Activated CD8-positive, alpha-beta memory T cell treated with anti-CD3 and anti-CD28 coated beads, Interleukin-2, amount 50 U/mL, for 48 hours (primary cell): Measurements from ENCODE around the gene SPN.
"Not testable (repeated sequence)": the region's sequence is repeated elsewhere in the genome, so short reads cannot be mapped to it uniquely, and the experiment has no call there.

Experiments
- DNase-seq: peaks from one replicate; pipeline ENCODE4 v3.0.0-alpha.2; 2020

Gene SPN, protein sequence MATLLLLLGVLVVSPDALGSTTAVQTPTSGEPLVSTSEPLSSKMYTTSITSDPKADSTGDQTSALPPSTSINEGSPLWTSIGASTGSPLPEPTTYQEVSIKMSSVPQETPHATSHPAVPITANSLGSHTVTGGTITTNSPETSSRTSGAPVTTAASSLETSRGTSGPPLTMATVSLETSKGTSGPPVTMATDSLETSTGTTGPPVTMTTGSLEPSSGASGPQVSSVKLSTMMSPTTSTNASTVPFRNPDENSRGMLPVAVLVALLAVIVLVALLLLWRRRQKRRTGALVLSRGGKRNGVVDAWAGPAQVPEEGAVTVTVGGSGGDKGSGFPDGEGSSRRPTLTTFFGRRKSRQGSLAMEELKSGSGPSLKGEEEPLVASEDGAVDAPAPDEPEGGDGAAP

GRCh38 chr16:29663016-29663806, at the start of gene SPN:
Gene SPN (plus strand): TSS chr16:29663247. CDS start chr16:29663729, 482 bp downstream.
- peak; percentile 73 for DNase-seq

GRCh38 chr16:29613307-29614057, 49.6 kb upstream of the SPN start:
- DNase-seq: peak; percentile 98

- DNase-seq: not testable (repeated sequence)
Observed at GRCh38 chr16:29614691-29615314, 48.2 kb upstream of the SPN start.

DNA sequence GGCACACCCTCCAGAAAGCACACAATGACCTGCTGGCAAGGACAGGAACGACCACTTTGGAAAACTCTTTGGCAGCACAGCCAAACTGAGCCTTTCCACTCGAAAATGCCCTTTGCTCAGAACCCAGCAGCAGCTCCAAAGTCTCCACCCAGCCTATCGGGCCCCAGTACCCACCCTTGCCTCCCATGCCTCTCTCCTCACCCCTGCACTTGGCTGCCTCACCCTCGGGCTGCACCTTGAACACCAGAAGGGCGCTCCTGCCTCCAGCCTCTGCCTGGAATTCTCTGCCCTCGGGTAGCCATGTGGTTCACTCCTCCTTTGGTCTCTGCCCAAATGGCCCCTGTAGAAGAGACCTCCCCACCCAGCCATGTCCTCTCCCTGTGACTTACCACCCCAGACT, 46.9 kb upstream of the SPN start:
- DNase-seq: not testable (repeated sequence)

- not testable (repeated sequence) for DNase-seq
Observed at GRCh38 chr16:29620591-29620990, 42.5 kb upstream of the SPN start.

DNA sequence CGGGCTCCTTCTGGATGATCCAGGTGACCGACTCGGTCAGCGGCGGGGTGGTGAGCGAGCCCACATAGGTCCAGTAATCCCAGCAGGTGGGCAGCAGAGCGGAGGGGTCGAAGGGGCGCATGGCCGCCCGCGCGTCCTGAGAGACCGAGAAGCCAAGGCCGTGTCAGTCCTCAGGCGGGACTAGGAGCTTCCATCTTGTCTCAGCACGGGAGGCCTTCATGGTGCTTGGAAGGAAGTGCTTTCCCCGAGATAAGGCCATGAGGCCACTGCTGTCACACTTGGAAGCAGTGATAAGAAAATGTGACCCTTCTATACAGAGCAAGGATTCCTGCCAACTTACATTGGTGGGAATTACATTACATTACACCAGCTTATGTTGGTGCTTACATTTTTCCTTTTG, 40.3 kb upstream of the SPN start:
- not testable (repeated sequence) for DNase-seq

- not testable (repeated sequence) for DNase-seq
Observed at GRCh38 chr16:29623253-29623652, 39.8 kb upstream of the SPN start.

DNA sequence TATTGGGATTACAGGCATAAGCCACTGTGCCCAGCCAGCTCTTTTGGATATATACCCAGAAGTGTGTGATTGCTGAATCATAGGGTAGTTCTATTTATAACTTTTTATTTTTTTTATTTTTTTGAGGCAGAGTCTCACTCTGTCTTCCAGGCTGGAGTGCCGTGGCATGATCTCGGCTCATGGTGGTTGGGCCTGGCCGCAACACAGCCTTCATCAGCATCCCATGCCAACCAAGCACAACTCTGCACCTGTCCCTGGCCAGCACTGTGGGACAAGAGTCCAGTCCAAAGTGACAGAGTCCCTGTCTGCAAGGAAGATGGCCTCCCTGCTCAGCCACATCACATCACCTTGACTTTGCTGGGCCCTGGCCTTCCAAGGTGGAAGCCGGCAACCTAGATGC, 37.9 kb upstream of the SPN start:
- DNase-seq: not testable (repeated sequence)

GRCh38 chr16:29626778-29627331, 36.2 kb upstream of the SPN start:
- peak; percentile 73 for DNase-seq

- not testable (repeated sequence) for DNase-seq
Observed at GRCh38 chr16:29627661-29628075, 35.4 kb upstream of the SPN start.

GRCh38 chr16:29628707-29629106, 34.3 kb upstream of the SPN start:
- not testable (repeated sequence) for DNase-seq

- not testable (repeated sequence) for DNase-seq
Observed at GRCh38 chr16:29629318-29629717, 33.7 kb upstream of the SPN start.

- not testable (repeated sequence) for DNase-seq
Observed at GRCh38 chr16:29631658-29632057, 31.4 kb upstream of the SPN start.

GRCh38 chr16:29635902-29636301, 27.1 kb upstream of the SPN start:
- DNase-seq: not testable (repeated sequence)

GRCh38 chr16:29636368-29636767, 26.7 kb upstream of the SPN start:
- not testable (repeated sequence) for DNase-seq

GRCh38 chr16:29638751-29639150, 24.3 kb upstream of the SPN start:
- DNase-seq: not testable (repeated sequence)

DNA sequence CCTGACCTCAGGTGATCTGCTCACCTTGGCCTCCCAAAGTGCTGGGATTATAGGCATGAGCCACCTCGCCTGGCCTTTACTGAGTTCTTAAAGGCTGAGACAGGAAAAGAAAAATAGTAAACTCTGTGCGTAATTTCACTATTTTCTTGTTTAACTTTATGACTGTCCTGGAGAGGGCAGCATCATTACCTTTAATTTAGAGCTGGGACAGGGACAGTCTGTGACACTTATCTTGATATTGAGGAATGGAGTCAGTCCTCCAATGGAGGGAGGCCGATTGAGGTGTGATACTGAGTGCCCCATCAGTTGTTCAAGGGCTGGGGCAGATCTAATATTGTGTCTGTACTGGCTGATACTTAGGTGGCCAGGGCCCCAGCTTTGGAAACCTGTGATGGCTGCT, 21.5 kb upstream of the SPN start:
- DNase-seq: no peak

GRCh38 chr16:29643596-29643995, 19.5 kb upstream of the SPN start:
- DNase-seq: no peak

DNA sequence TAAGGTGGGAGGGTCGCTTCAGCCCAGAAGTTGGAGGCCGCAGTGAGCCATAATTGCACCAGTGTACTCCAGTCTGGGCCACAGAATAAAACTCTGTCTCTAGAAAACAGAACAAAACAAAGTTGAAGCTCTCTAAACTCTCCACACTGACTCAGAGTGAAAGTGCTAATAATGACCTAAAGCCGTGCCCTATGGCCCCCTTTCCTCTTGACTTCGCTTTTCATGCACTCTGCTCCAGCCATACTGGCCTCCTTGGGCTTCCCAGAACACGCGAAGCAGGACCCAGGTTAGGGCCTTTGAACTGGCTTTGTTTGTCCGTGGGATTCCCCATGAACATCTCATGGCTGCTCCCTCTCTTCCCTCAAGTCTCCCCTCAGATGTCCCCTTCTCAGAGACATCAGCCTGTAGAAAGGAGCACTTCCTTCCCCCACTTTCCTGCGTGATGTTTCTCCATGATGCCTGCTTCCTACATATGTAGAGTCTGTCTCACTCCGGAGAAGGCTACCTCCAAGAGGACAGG, 18.6 kb upstream of the SPN start:
- DNase-seq: no peak

- no peak for DNase-seq
Observed at GRCh38 chr16:29644973-29645693, 17.9 kb upstream of the SPN start.

GRCh38 chr16:29645694-29646187, 17.3 kb upstream of the SPN start:
- DNase-seq: no peak
